ENCODE data around the gene UBE3C. TPM values are rescaled to one million over a fixed set of nuclear protein-coding genes. Genes with fewer than 3 reads are reported as not detected.
"Not testable (repeated sequence)": the region's sequence is repeated elsewhere in the genome, so short reads cannot be mapped to it uniquely, and the experiment has no call there.

The UBE3C gene
- total RNA-seq, 2 donors from 2014 or later: 35.8 to 35.9 TPM

DNA sequence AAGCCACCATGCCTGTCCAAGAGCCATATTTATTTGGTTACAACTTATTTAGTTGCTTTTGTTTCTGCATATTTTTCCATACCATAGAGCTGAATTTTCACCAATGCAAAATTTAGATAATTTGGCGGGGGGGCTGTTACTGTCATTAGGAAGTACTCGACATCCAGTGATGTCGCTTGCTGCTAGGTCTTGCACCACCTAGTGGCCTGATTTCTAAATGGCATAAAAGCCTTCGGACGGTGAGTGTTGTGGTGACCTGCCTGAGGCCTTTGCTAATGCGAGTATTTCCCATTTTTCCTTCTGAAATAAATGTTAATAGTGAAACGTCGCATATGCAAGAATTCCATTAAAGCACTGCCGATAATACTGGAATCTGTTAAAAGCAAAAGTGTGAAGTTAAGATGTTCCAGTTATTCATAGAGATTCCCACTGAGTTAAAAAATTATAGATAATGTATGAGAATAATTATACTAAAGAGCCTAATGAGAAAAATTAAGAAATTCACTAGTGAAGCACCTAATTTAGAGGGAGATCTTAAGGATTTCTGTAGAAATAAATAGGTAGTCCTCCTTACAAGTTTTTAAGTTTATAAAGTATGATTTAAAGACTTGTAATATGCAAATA lies 112.0 kb downstream of the UBE3C start:
- peaks cover 4 to 13% of the 10 kb centered on the region in 2 donors for H3K36me3 ChIP-seq (replicated peaks in 1 of 2; ENCODE audit: insufficient read depth in 1 of 2, low read depth in 2 of 2)

DNA sequence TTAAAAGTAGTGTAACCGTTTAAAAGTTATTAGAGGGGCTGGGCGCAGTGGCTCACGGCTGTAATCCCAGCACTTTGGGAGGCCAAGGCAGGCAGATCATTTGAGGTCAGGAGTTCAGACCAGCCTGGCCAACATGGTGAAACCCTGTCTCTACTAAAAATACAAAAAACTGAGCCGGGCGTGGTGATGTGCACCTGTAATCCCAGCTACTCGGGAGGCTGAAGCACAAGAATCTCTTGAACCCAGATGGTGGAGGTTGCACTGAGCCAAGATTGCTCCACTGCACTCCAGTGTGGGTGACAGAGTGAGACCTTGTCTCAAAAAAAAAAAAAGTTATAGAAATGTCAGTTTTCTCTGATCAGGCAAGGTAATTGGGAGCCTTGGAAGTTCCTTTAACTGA lies 113.1 kb downstream of the UBE3C start:
- ATAC-seq; DNase-seq; H3K9me3 ChIP-seq; H3K4me3 ChIP-seq; H3K4me1 ChIP-seq; H3K27ac ChIP-seq; H3K27me3 ChIP-seq; intact Hi-C loops (cut with DNase I): not testable (repeated sequence)
- H3K36me3 ChIP-seq (replicated peaks in 1 of 2; ENCODE audit: insufficient read depth in 1 of 2, low read depth in 2 of 2): peaks cover 11 to 16% of the 10 kb centered on the region in 2 donors
- 90 to 94% methylated on average over 6 of the region's 6 CpGs for WGBS, 2 donors

More for the DNA sequence above, 112.0 kb downstream of the UBE3C start:
- ATAC-seq (peak; percentile 51), DNase-seq (peak; percentile 43 to 56 (median 54))
- no peak overlapping the region for H3K4me3 ChIP-seq
- H3K4me1 ChIP-seq: no peaks in the 10 kb centered on the region
- no peaks in the 10 kb centered on the region for H3K27me3 ChIP-seq
- 33 to 46% methylated on average over 9 of the region's 9 CpGs for WGBS, 2 donors
- no peak for TF ChIP-seq POLR2A (IDR thresholded peaks at IDR 0.05)
- TF ChIP-seq, protein P1, sequence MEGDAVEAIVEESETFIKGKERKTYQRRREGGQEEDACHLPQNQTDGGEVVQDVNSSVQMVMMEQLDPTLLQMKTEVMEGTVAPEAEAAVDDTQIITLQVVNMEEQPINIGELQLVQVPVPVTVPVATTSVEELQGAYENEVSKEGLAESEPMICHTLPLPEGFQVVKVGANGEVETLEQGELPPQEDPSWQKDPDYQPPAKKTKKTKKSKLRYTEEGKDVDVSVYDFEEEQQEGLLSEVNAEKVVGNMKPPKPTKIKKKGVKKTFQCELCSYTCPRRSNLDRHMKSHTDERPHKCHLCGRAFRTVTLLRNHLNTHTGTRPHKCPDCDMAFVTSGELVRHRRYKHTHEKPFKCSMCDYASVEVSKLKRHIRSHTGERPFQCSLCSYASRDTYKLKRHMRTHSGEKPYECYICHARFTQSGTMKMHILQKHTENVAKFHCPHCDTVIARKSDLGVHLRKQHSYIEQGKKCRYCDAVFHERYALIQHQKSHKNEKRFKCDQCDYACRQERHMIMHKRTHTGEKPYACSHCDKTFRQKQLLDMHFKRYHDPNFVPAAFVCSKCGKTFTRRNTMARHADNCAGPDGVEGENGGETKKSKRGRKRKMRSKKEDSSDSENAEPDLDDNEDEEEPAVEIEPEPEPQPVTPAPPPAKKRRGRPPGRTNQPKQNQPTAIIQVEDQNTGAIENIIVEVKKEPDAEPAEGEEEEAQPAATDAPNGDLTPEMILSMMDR (IDR thresholded peaks at IDR 0.05): peak; percentile 56 to 70 (median 60)
- intact Hi-C loops (cut with DNase I): no loop called here
- H3K9me3 ChIP-seq: no peaks in the 10 kb centered on the region
- no peak overlapping the region for H3K27ac ChIP-seq

DNA sequence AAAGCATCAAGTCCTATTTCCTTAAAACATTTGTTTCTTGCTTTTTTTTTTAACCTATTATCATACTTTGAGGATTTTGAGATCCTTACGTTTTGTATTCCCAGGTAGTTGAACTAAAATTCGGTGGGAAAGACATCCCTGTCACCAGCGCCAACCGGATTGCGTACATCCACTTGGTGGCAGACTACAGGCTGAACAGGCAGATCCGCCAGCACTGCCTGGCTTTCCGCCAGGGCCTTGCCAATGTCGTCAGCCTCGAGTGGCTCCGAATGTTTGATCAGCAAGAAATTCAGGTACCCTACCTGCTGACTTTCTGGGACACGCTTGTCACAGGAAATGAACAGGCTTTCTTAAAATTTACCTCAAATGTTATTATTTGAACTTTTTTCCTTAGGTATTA lies 115.1 kb downstream of the UBE3C start:
- ATAC-seq: peak; percentile 87
- Histone ChIP-seq H3K9me3 (no peaks in the 10 kb centered on the region), H3K27me3 (no peaks in the 10 kb centered on the region), H3K27ac (peak overlapping the region in 1 of 4 donors; percentile 38), H3K4me1 (no peaks in the 10 kb centered on the region), H3K4me3 (no peak overlapping the region), H3K36me3 (replicated peaks in 1 of 2; ENCODE audit: insufficient read depth in 1 of 2, low read depth in 2 of 2) (peaks cover 16 to 19% of the 10 kb centered on the region in 2 donors)
- peak; percentile 90 to 96 (median 92) for DNase-seq
- TF ChIP-seq POLR2A (IDR thresholded peaks at IDR 0.05): no peak
- TF ChIP-seq, protein P1 (IDR thresholded peaks at IDR 0.05): peak in 5 of 7 experiments; percentile 8 to 50 (median 38)
- intact Hi-C loops (cut with DNase I): no loop called here
- 27 to 34% methylated on average over 11 of the region's 11 CpGs for WGBS, 2 donors

DNA sequence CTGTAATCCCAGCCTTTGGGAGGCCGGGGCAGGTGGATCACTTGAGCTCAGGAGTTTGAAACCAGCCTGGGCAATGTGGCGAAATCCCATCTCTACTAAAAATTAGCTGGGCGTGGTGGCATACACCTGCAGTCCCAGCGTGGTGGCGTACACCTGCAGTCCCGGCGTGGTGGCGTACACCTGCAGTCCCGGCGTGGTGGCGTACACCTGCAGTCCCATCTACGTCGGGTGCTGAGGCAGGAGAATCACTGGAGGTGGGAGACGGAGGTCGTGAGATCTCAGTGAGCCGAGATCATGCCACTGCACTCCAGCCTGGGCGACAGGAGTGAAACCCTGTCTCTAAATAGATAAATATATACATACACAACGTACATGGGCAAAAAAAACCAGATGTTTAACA lies 116.1 kb downstream of the UBE3C start:
- WGBS, 2 donors: 86 to 96% methylated on average over 17 to 18 of the region's 18 CpGs
- H3K4me1 ChIP-seq; H3K4me3 ChIP-seq; DNase-seq; H3K9me3 ChIP-seq; H3K27me3 ChIP-seq; intact Hi-C loops (cut with DNase I); ATAC-seq; H3K27ac ChIP-seq: not testable (repeated sequence)
- H3K36me3 ChIP-seq (replicated peaks in 1 of 2; ENCODE audit: insufficient read depth in 1 of 2, low read depth in 2 of 2): peaks cover 22 to 27% of the 10 kb centered on the region in 2 donors

DNA sequence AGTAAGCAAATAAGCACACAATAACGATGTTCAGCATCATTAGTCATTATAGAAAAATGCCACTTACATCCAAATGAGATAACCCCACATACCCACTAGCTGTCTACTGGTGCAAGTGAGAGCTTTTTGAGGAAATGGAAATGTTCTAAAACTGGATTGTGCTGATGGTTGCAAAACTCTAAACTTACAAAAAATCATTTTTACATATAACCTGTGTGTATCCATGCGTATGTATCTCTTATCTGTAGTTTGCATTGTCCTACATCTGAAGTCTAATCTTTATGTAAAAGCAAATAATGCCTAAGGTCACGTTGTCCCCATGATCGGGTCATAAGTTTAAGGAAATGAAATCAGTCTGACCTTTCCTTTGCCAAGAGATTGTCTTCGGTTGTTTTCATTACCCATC lies 116.5 kb downstream of the UBE3C start:
- peaks cover 24 to 27% of the 10 kb centered on the region in 2 donors for H3K36me3 ChIP-seq (replicated peaks in 1 of 2; ENCODE audit: insufficient read depth in 1 of 2, low read depth in 2 of 2)
- H3K4me1 ChIP-seq: no peaks in the 10 kb centered on the region
- no peak overlapping the region for H3K27ac ChIP-seq
- WGBS, 2 donors: 29 to 40% methylated on average over 5 of the region's 5 CpGs
- DNase-seq: no peak
- H3K9me3 ChIP-seq: no peaks in the 10 kb centered on the region
- no peak for ATAC-seq
- H3K27me3 ChIP-seq: no peaks in the 10 kb centered on the region
- intact Hi-C loops (cut with DNase I): no loop called here
- no peak overlapping the region for H3K4me3 ChIP-seq
- TF ChIP-seq POLR2A (IDR thresholded peaks at IDR 0.05): no peak
- TF ChIP-seq, protein P1 (IDR thresholded peaks at IDR 0.05): no peak

DNA sequence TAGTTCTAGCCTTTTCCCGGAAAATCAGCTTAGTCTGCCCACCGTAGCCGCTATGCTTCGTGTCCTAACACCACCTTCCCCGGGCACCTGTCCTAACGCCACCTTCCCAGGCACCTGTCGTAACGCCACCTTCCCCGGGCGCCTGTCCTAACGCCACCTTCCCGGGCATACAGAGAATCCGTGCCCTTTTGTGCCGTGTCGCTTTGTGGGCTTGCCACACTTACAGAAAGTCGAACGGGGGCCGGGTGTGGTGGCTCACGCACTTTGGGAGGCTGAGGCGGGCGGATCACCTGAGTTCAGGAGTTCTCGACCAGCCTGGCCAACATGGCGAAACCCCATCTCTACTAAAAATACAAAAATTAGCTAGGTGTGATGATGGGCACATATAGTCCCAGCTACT lies 124.4 kb downstream of the UBE3C start:
- intact Hi-C loops (cut with DNase I): no loop called here
- Histone ChIP-seq H3K27ac (no peak overlapping the region), H3K9me3 (no peaks in the 10 kb centered on the region), H3K4me1 (no peaks in the 10 kb centered on the region), H3K4me3 (no peak overlapping the region), H3K27me3 (no peaks in the 10 kb centered on the region), H3K36me3 (replicated peaks in 1 of 2; ENCODE audit: insufficient read depth in 1 of 2, low read depth in 2 of 2) (peaks cover 11 to 21% of the 10 kb centered on the region in 2 donors)
- DNase-seq: no peak
- TF ChIP-seq, protein P1 (IDR thresholded peaks at IDR 0.05): no peak
- TF ChIP-seq POLR2A (IDR thresholded peaks at IDR 0.05): no peak
- WGBS, 2 donors: 93 to 97% methylated on average over 23 of the region's 23 CpGs
- no peak for ATAC-seq
